ENCODE results near the gene CENPT. TPM values are rescaled to one million over a fixed set of nuclear protein-coding genes. Genes with fewer than 3 reads are reported as not detected.

The CENPT gene
- total RNA-seq, 1 donor from 2014 or later = 36.2 TPM

GRCh38 chr16:67782567-67783352 is 64.7 kb downstream of the CENPT start:
- DNase-seq (ENCODE audit: low spot score) = no peak
- no peak overlapping the region for H2AFZ ChIP-seq (replicated peaks)

GRCh38 chr16:67781565-67781921 is 66.0 kb downstream of the CENPT start:
- H3K4me1 Mint-ChIP-seq = no peaks in the 10 kb centered on the region
- H3K4me1 ChIP-seq = no peaks in the 10 kb centered on the region
- H3K27me3 Mint-ChIP-seq (ENCODE audit: insufficient read depth, low read depth) = no peaks in the 10 kb centered on the region
- H3K9me3 Mint-ChIP-seq = peaks cover 4% of the 10 kb centered on the region
- peaks cover 17% of the 10 kb centered on the region for H3K36me3 Mint-ChIP-seq
- no peaks in the 10 kb centered on the region for H3K9me3 ChIP-seq (ENCODE audit: low read depth)
- no peak overlapping the region for H3K4me2 ChIP-seq
- no peak overlapping the region for H3K4me3 ChIP-seq
- no peaks in the 10 kb centered on the region for H3K27me3 ChIP-seq
- no peak overlapping the region for H3K4me3 Mint-ChIP-seq
- TF ChIP-seq EZH2phosphoT487 (IDR thresholded peaks at IDR 0.05) = no peak
- no peak for TF ChIP-seq CTCF (IDR thresholded peaks at IDR 0.05)
- no peak for TF ChIP-seq EZH2 (IDR thresholded peaks at IDR 0.05)
- DNase-seq (ENCODE audit: low spot score) = no peak
- no peak overlapping the region for H2AFZ ChIP-seq (replicated peaks)
- peaks cover 66% of the 10 kb centered on the region for H3K79me2 ChIP-seq (ENCODE audit: low read depth)
- no peaks in the 10 kb centered on the region for H3F3A ChIP-seq (ENCODE audit: low read depth)
- no peak overlapping the region for H3K27ac ChIP-seq
- peaks cover 17% of the 10 kb centered on the region for H4K20me1 ChIP-seq (ENCODE audit: low read depth)
- no peak overlapping the region for H3K9ac ChIP-seq
- no peaks in the 10 kb centered on the region for H3K36me3 ChIP-seq
- H3K27ac Mint-ChIP-seq = no peak overlapping the region

More at GRCh38 chr16:67782567-67783352, 64.7 kb downstream of the CENPT start:
- Mint-ChIP-seq H3K27ac (no peak overlapping the region), H3K36me3 (peaks cover 16% of the 10 kb centered on the region), H3K4me1 (no peaks in the 10 kb centered on the region), H3K9me3 (peaks cover 2% of the 10 kb centered on the region), H3K4me3 (no peak overlapping the region), H3K27me3 (ENCODE audit: insufficient read depth, low read depth) (no peaks in the 10 kb centered on the region)
- peaks cover 17% of the 10 kb centered on the region for H4K20me1 ChIP-seq (ENCODE audit: low read depth)
- H3K9me3 ChIP-seq (ENCODE audit: low read depth) = no peaks in the 10 kb centered on the region
- peaks cover 66% of the 10 kb centered on the region for H3K79me2 ChIP-seq (ENCODE audit: low read depth)
- H3K36me3 ChIP-seq = no peaks in the 10 kb centered on the region
- H3K27me3 ChIP-seq = no peaks in the 10 kb centered on the region
- no peak overlapping the region for H3K4me3 ChIP-seq
- no peaks in the 10 kb centered on the region for H3K4me1 ChIP-seq
- H3K27ac ChIP-seq = no peak overlapping the region
- no peak for TF ChIP-seq CTCF (IDR thresholded peaks at IDR 0.05)
- no peak for TF ChIP-seq EZH2phosphoT487 (IDR thresholded peaks at IDR 0.05)
- TF ChIP-seq EZH2 (IDR thresholded peaks at IDR 0.05) = no peak
- no peak overlapping the region for H3K4me2 ChIP-seq
- no peak overlapping the region for H3K9ac ChIP-seq
- no peaks in the 10 kb centered on the region for H3F3A ChIP-seq (ENCODE audit: low read depth)

GRCh38 chr16:67780847-67781564 is 66.5 kb downstream of the CENPT start:
- no peak overlapping the region for H3K9ac ChIP-seq
- H3K4me2 ChIP-seq = no peak overlapping the region
- H3K4me3 ChIP-seq = no peak overlapping the region
- TF ChIP-seq EZH2 (IDR thresholded peaks at IDR 0.05) (no peak), CTCF (IDR thresholded peaks at IDR 0.05) (no peak), EZH2phosphoT487 (IDR thresholded peaks at IDR 0.05) (no peak)
- H3K79me2 ChIP-seq (ENCODE audit: low read depth) = peaks cover 66% of the 10 kb centered on the region
- no peak overlapping the region for H3K27ac ChIP-seq
- Mint-ChIP-seq H3K27me3 (ENCODE audit: insufficient read depth, low read depth) (no peaks in the 10 kb centered on the region), H3K9me3 (peaks cover 4% of the 10 kb centered on the region), H3K4me3 (no peak overlapping the region), H3K27ac (no peak overlapping the region), H3K36me3 (peaks cover 14% of the 10 kb centered on the region), H3K4me1 (no peaks in the 10 kb centered on the region)
- H2AFZ ChIP-seq (replicated peaks) = no peak overlapping the region
- no peak for DNase-seq (ENCODE audit: low spot score)
- H3K36me3 ChIP-seq = no peaks in the 10 kb centered on the region
- H3K4me1 ChIP-seq = no peaks in the 10 kb centered on the region
- no peaks in the 10 kb centered on the region for H3K27me3 ChIP-seq
- H3K9me3 ChIP-seq (ENCODE audit: low read depth) = no peaks in the 10 kb centered on the region
- H3F3A ChIP-seq (ENCODE audit: low read depth) = no peaks in the 10 kb centered on the region
- peaks cover 17% of the 10 kb centered on the region for H4K20me1 ChIP-seq (ENCODE audit: low read depth)

Measured in neural progenitor cell (in vitro differentiated cells).